ENCODE results near the gene EYA2. TPM values are rescaled to one million over a fixed set of nuclear protein-coding genes. Genes with fewer than 3 reads are reported as not detected.

Gene EYA2
- total RNA-seq, 1 experiment from 2014 or later: not detected

DNA sequence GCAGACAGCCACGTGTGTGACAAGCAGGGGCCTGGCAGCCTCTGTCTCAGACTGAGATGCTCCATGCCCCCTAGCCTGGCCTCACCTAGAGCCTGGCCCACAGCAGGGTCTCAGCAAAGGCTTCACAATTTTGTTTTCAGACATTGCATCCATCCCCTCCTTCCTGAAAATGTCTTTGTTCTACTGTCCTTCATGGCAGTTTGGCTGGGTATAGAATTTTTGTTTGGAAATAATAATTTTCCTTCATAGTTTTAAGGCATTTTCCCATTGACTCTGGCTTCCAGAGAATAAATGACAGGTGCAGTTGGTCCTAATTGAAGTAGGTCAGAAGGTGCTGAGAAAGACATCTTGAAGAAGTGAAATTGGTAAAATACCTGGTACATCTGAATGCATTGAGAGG, 216.2 kb downstream of the EYA2 start:
- no peak for DNase-seq (ENCODE audit: low read depth)

DNA sequence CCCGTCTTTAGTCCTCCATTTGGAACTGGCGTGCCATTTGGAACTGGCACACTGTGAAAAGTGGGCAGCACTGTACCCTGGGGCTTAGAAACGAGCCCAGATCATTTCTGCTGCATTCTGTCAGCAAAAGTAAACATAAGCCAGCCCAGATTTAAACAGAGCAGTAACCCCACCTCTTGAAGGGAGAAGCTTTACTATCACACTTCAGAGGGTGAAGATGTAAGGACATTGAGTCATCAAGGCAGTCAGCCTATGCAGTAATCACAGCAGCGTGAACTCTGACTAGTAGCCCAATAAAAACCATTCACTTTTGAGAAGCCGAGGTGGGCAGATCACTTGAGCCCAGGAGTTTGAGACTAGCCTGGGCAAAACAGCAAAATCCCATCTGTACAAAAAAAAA, 216.9 kb downstream of the EYA2 start:
- DNase-seq (ENCODE audit: low read depth): peak; percentile 28

DNA sequence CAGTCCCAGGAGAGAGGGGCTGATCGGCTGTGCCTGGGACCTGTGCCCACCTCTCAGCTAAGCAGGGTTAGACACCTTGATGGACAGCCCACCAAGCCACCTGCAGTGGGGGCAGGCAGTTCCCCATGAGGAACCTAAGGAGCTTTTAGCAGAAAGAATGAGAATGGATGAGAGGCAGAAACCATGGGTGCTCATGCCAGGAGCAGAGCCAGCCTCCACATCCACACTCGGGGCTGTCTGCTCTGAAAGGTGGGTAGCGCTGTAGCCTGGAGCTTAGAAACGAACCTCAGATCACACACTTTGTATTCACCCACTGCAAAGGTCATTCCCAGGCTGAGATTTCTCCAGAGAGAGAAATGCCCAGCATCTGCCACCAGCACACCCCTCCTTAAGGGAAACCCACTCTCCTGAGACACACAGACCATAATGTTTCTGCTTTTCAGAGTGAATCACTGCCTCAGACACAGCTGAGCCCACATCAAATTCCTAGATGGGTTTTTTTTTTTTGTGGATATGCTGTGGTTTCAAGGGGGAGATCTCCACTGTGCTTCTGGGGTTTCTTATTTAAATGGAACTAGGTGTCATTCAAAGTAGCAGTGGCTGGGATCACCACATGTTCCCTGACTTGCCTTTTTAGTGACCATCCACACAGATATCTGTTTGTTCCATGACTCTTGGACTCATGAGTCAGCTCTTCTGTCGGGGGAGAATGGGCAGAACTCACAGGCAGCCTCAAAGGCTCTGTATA, 218.9 kb downstream of the EYA2 start:
- peak; percentile 93 for DNase-seq (ENCODE audit: low read depth)

DNA sequence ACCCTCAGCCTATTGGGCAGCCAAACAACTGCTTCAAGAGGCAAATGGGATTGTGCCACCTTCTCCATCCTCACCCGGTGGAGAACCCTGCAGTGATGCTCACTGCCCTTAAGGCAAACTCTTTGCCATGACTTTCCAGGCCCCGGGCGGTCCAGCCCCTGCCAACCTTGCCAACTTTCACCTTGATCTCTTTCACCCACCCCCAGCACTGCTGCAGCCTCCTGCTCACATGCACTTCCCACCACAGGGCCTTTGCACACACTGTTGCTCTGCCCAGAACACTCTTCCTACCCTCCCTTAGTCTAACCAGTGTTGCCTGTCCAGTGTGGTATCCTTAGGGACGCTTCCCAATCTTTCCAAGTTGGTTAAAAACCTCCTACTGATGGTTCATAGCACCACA, 221.1 kb downstream of the EYA2 start:
- no peak for DNase-seq (ENCODE audit: low read depth)

DNA sequence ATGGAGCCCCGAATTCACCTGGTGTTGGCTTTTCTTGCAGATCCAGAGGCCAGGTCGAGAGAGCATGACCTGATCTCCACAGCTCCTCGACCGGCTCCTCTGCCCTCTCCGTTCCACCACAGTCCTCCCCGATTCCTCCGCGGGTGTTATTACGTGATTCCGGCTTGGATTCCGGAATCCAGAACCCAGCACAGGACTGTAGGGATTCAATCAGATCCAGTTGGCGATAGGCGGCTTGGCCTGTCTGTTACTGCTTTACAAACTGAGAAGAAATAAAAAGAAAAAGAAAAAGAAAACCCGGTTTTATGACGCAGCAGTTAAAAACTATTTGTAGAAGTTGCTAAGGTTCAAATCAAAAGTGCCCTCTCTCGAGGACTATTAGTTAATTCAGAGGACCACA, 222.7 kb downstream of the EYA2 start:
- DNase-seq (ENCODE audit: low read depth): no peak

DNA sequence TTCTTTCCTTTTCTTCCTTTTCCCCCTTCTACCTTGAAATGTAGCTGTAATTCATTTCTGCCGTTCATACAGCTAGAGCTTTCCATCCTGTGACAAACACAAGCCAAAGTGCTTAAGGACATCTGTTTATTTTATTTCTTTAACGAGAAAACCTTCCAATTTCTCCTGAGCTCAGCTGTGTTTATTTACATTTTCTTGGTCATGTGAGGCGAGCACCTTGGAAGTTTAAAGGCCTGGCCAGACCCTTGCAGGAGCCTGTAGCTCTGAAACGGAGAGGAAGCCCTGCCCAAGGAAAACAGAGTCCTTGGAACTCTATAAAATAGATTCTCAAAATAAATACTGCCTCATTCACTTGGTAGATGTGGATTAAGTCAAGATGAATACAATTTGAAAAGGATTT, 223.1 kb downstream of the EYA2 start:
- no peak for DNase-seq (ENCODE audit: low read depth)

DNA sequence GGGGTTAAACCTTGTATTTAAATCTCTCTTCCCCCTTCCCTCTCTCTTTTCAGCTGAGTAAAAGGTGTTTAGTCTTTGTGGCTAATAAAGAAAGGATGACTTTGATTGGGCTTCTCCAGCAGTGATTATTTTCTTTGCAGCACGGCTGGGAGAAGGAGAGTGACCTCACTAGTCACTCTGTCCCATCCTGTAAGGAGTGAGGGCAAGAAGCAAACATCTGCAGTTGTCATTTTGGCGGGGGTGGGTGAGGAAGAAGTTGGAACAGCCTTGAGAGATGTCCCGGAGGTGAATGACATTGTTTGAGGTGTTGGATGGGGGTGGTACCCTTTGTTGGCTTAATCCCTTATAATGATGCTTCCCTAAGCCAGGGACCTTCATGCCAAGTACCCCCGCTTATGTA, 223.6 kb downstream of the EYA2 start:
- DNase-seq (ENCODE audit: low read depth): no peak

DNA sequence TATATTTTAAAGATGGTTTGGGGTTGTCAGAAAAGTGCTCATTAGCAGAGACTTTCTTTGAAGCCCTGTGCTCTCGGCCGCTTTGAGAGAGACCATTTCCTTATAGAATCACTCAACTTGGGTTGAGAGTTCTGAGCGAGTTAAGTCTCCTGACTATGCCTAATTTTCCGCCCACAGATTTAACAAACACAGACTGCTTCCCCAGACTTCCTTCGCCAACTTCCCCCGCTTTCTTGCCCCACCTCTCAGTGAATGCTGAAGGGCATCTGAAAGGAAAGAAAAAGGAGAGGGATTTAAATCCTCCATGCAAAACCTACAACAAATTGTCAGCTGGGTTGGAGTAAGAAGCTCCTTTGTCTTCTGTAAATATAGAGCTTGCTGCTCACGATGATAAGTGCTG, 224.0 kb downstream of the EYA2 start:
- DNase-seq (ENCODE audit: low read depth): no peak

DNA sequence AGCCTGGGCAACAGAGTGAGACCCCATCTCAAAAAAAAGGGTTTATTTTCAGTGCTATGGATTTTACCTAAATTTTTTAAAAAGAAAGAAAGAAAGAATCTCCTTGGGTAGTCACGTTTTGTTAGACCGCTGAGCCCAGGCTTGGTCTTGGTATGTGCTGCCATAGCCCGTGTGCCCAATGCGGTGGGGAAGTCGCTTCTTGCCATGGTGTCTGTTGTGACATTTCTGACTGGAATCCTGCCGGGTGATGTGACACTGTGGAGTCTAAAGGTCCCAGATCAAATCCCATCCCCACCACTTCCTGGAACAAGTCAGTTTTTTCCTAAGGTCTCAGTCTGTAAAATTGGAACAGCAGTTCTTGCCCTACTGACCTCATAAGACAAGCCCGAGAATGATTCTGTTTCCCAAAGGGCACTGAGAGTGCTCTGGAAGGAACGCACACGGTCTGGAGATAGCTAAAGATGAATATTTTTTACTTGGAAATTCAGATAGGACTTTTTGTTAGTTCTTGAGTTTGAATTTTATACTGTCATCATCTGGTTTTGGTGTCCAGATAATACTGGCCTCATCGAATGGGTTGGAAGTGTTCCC, 225.8 kb downstream of the EYA2 start:
- DNase-seq (ENCODE audit: low read depth): no peak

DNA sequence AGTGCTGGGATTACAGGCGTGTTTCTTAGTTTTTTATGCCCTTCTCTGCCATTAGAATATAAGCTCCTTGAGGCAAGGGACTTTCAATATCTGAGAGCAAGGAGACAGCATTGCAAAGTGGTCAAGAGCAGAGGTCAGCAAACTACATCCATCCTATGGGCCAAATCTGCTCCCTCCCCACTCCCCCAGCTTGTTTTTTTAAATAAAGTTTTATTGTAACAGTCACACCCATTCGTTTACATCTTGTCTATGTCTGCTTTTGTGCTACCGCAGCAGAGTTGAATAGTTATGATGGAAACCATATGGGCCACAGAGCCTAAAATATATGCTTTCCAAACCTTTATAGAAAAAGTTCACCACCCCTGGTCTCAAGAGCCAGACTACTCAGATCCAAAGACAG, 227.9 kb downstream of the EYA2 start:
- DNase-seq (ENCODE audit: low read depth): no peak

DNA sequence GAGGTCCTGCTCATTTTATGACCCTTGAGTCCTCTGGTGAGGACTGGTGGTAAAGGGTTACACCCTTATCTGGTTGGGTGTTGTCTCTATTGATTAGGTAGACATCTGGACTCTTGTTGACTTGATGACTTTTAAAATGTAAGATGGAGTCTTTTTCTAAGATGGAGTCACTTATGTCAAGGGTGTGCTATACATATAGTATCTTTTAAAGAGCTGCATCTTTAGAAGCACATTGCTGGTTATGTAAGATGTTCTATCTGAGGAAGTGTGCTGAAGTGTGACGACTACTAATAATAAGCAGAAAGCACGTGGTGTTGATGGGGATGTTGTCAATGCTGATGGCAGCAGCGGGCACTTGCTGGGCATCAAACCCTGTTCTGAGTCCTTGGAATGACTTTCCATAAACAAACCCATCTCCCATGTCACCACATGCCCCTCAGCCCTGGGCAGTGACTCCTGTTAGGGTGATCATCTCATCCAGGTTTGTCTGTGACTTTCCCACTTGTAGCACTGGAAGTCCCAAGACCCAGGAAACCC, 229.6 kb downstream of the EYA2 start:
- DNase-seq (ENCODE audit: low read depth): no peak

DNA sequence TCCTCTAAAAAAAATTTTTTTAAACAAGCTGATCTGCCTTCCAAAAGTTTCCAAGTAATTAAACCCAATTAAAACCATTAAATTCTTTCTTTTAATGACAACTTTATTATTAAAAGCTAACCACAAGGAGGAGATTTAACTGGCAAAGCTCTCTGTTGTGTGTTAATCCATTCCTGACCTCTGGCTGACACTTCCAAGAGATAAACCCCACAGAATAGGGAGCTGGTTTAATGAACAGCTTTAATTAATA, 230.8 kb downstream of the EYA2 start:
- DNase-seq (ENCODE audit: low read depth): peak; percentile 51

DNA sequence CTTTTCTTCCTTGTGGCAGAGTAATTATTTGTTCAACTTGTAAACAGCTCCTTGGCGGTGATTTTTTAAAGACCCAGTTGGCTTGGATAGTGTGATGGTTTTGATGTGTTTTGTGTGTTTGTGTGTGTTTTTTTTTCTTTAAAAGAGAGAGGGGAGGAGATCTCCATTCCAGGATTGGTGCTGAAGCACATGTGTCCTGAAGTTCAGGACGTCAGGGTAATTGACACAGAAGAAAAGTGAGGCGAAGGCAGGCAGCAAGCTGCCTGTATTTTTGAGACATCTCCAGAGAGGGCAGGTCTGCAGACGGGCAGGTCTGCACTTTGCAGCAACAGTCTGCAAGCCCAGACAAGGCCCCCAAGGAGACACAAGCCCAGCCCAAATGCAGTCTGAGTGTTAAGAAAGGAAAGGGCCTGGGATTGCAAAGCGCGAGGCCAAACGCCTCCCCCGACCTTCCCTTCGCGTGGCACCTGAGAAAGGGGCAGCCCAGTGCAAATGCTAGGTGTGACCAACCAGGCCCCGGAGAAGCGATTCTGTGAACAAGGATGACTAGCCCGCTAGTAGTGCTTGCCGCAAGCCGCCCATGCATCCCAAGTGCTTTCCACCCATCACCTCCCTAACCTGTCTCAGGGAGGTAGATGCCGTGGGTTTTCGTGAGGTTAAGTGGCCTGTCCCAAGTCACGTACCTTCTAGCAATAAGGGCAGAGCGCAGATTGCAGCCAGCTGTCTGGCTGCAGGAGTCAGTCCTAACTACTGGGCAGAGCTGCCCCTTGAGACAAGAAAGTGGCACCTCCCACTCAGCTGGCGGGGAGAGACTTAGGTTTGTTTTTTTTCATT, 231.3 kb downstream of the EYA2 start:
- DNase-seq (ENCODE audit: low read depth): peak; percentile 70

DNA sequence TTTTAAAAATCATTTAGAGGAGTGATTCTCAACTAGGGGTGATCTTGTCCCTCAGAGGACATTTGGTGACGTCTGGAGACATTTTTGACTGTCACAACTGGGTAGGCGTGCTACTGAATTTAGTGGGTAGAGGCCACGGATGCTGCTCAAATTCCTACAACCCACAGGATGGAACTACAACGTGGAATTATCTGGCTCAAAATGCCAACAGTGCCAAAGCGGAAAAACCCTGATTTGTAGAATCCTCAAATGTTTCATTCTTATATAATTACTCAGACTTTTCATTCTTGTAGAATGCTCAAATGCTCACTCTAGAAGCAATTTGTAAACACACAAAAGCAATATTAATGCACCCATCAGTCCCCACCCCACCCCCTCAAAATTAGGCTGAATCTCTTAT, 232.1 kb downstream of the EYA2 start:
- peak; percentile 91 for DNase-seq (ENCODE audit: low read depth)

DNA sequence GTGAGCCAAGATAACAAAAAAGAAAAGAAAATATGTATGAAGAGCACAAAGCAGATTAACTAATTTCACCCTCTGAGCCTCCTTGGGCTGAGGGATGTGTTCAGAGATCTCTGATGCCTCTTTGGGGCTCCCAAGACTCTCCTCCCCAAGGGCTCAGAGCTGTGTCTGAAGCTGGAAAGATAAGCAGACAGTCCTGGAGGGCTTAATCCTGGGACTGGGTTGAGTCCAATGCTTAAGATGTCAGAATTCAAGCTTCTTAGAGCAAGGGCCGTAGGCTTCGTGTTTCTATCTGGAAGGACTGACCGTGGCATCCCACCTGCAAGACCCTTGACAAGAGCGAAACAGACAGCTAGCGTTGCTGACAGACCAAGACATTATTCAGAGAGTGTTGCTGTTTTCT, 232.9 kb downstream of the EYA2 start:
- DNase-seq (ENCODE audit: low read depth): no peak

DNA sequence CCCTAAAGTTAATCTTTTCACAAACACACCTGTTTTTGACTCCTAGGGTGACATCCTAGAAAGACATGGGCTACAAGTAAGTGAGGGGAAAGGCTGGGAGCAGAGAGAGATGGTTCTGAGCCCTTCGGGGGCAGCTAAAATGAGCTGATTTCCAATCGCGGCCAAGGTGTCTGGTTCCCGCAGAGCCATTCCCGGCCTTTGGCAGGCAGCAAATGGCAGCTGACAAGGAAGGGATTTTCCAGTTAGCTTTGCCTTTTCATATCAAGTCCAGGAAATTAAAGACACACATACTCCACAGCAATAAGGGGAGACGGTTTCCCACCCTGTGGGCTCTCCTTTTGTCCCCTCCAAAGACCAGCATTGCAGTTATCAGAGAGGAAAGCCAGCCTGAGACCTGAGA, 233.4 kb downstream of the EYA2 start:
- DNase-seq (ENCODE audit: low read depth): no peak

DNA sequence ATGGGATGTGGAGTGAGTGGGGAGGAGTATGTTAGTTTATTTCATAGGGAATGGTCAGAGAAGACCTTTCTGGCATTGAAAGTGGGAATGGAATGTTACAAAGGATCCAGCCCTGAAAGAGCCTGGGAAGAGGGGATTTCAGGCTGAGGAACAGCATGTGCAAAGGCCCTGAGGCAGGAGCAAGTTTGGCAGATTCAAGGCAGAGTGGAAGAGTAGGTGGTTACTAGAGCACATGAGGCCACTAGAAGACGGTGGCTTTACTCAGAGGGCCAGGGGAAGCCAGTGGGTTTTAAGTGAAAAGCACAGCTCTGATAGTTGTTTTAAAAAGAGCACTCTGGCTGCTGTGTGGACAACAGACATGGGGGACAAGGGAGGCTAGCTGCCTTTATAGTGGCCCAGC, 234.7 kb downstream of the EYA2 start:
- DNase-seq (ENCODE audit: low read depth): no peak

DNA sequence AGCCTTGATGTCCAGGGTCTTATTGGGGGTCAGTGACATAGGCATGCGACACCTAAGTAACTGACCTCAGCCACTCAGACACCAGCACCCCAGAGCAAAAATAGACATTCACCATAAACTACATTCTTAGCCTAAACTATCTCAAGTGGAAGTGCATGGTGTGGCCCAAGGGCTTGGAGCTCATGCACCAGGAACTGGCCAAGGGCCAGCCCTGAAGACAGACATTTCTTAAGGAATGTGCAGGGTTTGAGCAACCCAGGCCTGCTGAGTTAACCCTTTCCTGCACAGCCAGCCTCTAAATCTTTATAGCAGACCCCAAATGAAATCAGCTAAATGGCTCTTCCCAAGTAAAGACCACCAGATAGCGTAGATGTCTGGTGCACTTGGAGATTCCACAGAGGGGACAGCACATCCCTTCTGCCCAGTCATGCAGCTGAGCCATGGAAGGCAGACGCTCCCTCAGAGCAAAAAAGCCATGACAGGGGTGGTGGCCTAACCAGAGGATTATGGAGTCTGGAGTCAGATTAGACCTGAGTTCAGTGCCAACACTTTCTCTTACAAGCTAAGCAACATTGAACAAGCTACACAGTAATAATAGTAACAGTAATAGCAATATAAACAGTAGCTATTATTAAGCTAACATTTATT, 239.3 kb downstream of the EYA2 start:
- peak; percentile 89 for DNase-seq (ENCODE audit: low read depth)

DNA sequence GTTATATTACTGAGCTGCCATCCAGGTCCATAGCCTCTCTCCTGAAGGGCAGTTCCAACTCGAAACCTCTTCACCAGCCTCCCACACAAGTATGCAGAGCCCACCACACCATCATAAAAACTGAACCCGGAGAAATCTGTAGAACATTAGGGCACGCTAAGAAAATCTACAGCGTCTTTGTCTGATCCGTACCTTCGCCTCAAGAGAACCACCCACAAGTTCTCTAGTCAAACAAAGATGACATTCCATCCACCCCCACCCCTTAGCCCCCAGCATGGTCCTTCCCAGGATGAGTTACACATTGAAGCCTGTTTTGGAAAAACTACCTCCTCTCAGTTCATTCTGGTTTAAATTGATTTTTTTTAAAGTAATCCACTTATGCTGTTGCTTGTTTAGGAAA, 242.1 kb downstream of the EYA2 start:
- DNase-seq (ENCODE audit: low read depth): no peak

DNA sequence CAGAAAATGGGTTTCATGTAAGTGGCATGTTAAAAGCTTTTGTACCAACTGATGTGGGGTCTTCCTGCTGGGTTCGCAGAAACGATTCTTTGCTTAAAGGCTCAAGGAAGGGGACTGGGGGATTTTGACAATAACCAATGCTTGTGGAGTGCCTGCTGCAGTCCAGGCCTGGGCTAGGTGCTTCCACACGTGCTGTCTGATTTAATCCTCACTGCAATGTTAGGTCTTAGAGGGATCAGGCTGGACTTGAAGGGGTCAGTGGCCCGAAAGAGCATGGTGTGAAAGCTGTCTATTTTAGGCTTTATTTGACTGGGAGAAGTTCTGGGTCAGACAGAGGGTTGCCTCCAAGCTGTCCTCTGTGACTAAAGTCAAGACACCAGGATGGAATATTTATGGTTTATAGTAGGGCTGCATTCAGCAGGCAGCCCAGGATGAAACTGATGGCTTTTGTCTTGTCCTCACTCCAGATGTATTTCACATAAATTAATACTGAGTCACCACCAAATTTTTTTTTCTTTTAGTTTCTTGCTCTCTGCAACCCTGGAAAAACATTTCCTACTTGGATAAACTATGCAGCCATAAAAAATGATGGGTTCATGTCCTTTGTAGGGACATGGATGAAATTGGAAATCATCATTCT, 242.7 kb downstream of the EYA2 start:
- peak; percentile 74 for DNase-seq (ENCODE audit: low read depth)

DNA sequence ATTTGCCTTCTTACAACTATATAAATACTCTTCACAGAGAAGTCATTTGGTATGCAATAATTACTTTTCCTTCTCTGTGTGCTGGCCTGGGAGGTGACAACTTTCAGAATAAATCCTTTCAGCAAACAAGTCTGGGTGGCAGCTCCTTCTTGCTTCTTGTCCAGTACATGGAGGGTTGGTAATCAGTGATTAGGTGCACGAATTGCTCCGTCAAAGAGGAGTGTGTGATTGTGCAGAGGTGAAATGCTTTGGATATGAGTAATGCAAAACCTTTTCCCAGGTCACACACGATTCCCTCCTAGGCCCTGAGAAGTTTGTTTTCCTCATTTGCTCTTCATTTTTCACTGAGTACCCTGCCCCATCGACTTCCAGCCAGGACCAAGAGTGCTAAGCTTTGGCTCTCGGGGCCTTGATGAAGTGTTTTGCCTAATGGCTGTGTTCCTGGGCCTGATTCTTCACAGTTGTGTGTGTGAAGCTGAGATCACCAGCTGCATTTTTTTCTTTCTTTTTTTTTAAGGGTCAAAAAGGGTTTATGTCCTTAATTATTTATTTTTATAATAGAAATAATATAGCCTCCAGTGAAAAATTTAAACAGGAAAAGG, 245.4 kb downstream of the EYA2 start:
- no peak for DNase-seq (ENCODE audit: low read depth)

All from RPMI7951 (cell line).